ENCODE data around the gene RTP5.

RTP5 gene

DNA sequence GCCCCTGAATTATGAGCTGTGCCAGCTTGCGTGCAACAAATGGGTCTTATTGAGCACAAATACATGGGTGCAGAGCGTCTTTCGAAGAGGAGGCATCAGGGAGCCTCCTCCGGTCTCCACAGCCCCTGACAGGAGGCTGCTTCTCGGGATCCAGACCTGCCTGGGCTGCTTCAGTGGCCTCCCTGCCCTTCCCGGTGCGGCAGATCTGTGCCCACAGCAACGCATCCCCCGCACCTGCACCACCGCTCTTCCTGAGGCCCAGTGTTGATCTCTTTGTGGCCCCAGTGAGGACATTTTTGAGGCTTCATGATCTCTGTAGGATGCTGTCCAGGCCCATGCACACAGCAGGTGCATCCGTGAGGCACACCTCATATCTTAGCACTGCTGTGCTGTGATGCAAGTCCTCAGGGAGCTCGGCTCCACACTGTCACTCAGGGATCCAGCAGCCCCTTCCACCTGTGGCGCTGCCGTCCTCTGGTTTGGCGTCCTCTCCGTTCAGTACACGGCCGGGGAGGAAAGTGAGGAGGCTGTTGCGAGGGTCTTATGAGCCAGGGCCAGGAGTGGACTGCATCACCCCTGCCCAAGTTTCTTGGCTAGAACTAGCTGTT, 17.4 kb downstream of the RTP5 start:
- in situ Hi-C loops (cut with MboI; ENCODE audit: low sequenced_read_pairs) = no loop called here

DNA sequence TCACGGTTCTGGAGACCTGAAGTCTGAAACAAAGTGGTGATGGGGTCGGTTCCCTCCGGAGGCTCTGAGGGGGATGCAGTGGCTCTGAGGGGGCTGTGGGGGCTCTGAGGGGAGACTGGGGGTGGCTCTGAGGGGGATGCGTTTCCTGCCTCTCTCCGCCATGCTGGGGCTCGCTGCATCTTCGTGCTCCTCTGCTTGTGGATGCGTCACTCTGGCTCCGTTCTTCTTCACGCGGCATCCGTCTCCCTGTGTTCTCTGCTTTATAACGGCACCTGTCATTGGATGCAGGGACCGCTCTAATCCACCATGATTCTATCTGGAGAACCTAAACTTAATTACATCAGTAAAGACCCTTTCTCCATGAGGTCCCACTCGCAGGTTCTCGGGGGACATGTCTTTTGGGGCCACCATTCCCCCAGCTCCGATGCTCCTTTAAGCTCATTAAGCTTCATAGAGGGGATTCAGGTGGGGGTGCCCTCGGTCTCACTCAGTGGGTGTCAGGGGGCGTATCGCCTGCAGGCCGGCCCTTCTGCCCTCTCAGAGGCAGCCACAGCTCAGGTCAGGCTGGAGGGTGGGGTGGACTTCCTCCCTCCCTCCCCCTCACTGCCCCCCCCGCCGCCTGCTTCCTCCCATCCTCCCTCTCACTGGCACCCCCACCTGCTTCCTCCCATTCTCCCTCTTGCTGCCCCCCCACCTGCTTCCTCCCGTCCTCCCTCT, 18.4 kb downstream of the RTP5 start:
- in situ Hi-C loops (cut with MboI; ENCODE audit: low sequenced_read_pairs) = no loop called here

DNA sequence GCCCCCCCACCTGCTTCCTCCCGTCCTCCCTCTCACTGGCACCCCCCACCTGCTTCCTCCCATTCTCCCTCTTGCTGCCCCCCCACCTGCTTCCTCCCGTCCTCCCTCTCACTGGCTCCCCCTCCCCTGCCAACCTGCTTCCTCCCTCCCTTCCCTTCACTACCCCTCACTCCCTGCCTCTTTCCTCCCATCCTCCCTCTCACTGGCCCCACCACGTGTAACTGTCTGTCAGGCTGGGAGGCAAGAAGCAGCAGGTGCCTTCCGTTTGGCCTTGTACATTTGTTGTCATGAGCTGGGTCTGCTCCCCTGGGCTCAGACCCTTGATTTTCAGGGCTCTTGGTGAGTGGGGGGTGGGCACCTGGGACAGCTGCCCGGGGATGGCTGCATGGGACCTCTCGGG, 19.1 kb downstream of the RTP5 start:
- in situ Hi-C loops (cut with MboI; ENCODE audit: low sequenced_read_pairs) = no loop called here

DNA sequence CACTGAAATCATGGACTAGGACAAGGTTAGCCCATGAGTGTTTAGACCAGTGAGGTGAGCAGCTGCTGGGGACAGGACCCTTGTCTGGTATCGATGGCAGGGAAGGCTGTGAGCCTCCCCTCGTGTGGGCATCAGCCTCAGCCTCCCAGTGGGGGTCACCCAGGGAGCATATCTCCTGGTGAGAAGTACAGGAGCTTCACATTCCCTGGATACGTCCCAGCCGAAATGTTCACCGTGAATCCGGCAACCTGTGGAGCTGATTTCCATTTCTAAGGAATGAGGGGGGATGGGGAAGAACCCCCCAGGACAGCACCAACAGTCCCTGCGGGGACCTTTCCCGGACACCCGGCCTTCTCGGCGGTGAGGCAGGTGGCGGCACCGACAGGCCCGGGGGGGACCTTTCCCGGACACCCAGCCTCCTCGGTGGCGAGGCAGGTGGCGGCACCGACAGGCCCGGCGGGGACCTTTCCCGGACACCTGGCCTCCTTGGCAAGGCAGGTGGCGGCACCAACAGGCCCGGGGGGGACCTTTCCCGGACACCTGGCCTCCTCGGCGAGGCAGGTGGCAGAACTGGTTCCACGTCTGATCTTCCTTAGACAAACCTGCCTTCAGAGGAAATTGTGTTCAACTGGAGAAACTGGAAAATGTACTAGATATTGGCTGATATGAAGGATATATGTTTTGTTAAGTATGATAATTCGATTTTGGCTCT, 21.2 kb downstream of the RTP5 start:
- in situ Hi-C loops (cut with MboI; ENCODE audit: low sequenced_read_pairs) = no loop called here

DNA sequence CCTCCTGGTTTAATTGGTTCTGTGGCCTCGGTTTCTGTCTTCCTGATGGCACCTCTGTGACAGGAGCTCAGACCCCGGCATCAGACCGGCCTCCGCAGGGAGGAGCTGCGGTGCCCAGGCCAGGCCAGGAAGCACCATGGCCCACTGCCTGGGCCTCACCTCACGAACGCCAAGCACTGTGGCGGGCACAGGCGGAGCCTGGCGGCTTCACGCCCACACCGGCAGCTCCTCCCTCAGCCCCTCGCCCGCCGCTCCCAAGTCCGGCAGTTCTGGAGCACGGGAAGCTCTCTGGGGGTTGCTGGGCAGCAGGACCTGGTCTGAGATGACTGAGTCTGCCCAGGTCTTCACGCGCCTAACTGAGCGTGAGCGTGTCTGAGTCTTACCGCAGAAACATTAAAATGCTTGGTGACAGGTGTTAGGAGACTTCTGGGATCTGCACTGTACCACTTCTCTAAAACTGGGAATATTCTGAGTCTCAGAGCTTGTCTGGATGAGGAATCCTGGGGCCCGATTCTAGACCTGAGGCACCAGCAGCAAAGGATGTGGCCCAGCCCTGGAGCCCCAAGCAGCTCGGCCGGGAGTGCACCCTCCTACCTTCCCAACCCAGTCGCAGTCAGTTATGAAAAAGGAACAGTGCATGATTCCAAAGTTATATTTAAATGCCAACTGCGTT, 21.9 kb downstream of the RTP5 start:
- in situ Hi-C loops (cut with MboI; ENCODE audit: low sequenced_read_pairs) = no loop called here

DNA sequence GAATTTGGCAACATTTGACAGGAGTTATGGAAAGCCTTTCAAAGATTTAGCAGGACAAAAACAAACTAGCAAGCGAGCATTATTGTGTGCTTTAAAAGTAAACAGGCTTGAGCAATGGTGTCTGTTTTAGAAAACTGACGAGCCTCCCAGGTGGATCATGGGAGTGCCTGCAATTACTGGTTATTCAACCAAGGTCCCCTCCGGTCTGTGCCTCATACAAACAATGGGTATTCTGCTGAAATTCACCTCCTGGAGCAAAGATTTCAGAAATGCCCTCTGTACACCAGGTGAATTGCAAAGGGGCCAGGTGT, 22.4 kb downstream of the RTP5 start:
- in situ Hi-C loops (cut with MboI; ENCODE audit: low sequenced_read_pairs) = no loop called here

DNA sequence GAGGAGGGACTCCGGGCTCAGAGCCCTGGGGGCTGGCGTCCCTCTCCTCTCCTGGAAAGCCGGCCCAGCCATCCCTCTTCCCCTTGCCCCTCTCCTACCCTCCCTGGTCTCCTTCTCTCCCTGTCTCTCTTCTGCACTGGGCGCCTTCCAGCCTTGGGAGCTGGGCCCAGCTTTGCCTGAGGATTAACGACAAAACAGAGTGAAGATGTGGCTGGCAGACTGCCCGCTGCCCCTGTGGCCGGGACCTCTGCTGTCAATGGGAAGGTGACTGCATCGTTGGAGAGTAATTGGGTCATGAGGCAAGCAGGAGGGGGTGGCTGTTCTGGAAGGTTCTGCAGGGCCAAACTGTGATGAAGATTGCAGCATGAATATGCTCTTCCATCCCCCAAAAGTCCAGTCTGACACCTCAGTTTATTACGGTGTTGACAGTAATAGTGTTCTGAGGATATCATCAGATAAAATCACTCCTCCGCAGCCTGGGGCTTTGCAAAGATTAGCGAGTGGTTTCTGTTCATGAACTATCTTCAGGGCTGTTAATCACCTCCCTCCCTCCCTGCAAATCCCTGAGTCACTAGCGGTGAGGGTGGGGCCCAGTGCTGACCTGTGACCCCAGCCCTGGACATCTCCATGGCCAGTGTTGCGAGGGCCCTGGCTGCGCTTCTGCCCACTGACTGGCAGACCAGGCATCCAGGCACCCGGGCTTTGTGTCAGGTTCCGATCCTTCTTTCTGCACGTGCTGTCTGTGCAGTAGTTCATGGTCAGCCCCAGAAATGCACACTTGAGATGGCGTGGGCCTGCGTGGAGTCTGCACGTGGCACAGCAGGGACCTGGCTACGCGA, 23.0 kb downstream of the RTP5 start:
- in situ Hi-C loops (cut with MboI; ENCODE audit: low sequenced_read_pairs) = no loop called here

DNA sequence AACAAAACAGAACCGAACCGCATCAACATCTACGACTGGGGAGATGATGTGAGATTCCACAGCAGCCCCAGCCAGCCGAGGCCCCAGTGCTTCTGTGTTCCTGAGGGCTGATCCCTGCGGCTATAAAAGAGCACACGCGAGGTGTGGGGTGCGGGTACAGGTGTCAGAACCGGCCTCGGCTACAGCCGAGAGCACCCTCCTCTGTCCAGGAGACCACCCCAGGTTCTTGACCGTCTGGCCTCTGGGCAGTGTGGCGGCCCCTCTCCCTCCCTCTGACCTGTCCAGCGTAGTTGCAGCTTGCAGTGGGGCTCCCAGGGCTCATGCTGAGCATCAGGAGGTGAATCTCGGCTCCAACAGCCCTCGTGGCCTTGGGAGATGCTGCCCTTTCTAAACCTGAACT, 23.7 kb downstream of the RTP5 start:
- in situ Hi-C loops (cut with MboI; ENCODE audit: low sequenced_read_pairs) = no loop called here

DNA sequence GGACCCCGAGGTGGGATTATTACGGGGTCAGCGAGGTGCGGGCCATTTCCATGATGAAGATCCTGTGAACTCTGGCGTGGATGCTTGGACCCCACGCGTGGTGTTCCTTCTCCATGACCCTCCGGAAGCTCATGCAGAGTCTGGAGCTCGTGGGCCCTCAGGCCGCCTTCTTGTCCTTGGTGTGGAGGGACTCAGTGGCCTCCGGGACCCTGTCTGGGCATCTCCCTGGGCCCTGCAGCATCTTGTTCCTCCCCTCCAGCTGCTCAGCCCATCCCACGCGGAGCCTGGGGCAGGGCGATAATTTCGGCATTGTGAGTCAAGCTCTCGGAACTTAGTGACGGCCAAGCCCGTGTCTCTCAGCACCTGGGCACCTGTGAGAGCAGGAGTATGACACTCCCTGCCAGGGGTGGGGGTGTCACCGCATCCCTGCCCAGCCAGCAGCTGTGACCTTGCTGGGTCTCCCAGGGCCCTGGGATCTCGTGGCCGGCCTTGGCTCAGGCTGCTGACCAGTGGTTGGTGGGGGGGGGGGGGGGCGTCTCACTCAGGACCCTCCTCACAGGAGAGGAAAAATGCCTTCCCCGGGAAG, 24.6 kb downstream of the RTP5 start:
- in situ Hi-C loops (cut with MboI; ENCODE audit: low sequenced_read_pairs) = no loop called here

DNA sequence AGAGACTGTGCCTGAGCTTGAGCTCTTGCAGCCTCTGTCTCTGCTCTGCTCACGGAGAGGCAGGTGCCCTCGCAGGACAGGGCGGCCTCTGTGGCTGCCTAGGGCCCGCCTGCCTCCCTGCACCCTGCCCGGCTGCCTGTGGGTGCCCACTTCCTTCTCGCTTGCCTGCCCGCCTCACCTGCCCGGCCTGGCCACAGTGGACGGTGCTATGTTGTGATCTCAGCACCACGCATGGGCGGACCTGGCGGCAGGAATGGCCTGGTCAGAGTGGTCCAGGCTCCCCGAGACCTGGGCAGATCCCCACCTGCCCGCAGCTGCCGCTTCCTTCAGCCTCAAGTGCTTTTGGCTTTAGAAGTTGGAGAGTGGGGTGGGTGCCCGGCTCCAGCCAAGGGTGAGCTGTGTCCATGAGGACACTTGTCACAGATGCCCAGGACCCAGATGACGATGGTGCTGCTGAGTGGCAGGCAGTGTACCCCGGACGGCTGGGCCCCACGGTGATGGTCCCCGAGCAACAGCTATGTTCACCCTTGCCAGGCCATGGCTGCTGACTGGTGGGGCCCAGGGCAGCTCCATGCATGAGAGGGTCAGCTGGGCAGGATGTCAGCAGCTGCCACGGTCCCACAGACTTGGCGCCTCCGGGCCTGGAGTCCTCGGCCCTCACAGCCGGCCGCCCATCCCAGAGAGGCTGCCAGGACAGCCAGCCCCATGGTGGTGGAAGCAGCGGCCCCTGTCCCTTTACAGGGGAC, 25.3 kb downstream of the RTP5 start:
- in situ Hi-C loops (cut with MboI; ENCODE audit: low sequenced_read_pairs) = no loop called here

DNA sequence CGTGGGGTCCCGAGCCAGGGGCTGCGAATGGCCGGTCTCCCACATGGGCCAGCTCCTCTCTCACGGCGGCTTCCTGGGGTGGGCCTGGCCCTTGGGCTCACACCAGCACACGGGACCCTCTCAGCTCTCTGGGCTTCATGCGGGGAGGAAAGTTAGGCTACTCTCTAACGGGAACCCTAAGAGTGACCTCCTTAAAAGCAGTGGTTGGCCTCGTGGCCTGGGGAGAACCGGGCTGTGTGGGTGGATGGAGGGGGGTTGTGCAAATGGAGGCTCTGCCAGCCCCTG, 25.8 kb downstream of the RTP5 start:
- in situ Hi-C loops (cut with MboI; ENCODE audit: low sequenced_read_pairs) = no loop called here

DNA sequence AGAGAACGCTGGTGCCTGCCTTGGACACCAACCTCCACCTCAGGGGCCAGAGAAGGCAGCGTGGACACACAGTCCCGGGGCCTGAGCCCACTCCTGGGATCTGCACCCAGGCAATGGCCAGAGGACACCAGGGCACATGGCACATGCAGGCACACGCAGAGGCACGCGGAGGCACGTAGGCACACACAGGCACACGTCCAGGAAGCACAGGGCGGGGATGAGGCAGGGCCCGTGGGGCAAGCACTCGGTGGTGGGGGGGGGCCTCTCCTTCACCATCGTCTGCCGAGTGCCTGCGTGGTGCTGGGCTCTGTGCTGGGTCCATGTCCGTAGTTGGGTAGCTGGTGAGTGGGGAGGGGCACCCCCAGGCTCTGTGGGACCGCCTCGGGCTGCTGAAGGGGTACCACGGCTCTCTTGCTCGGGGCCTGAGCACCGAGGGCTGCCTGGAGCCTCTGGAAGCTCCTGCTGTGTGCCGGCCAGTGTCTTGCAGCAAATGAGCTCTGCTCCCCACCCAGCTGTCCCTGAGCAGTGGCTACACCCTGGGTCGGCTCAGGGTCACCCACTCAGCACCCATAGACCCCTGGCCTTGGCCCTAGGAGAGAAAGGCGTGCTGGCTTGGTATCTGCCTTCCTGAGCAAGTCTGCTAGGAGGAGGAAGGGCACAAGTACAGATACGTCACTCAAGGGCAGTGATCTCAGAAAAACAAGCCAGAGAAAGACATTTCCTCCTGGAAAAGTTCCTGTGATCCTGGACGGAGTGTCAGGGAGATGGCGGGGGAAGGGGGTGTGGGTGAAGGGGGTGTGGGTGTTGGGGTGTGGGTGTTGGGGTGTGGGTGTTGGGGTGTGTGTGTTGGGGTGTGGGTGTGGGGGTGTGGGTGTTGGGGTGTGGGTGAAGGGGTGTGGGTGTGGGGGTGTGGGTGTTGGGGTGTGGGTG, 26.4 kb downstream of the RTP5 start:
- in situ Hi-C loops (cut with MboI; ENCODE audit: low sequenced_read_pairs) = no loop called here

DNA sequence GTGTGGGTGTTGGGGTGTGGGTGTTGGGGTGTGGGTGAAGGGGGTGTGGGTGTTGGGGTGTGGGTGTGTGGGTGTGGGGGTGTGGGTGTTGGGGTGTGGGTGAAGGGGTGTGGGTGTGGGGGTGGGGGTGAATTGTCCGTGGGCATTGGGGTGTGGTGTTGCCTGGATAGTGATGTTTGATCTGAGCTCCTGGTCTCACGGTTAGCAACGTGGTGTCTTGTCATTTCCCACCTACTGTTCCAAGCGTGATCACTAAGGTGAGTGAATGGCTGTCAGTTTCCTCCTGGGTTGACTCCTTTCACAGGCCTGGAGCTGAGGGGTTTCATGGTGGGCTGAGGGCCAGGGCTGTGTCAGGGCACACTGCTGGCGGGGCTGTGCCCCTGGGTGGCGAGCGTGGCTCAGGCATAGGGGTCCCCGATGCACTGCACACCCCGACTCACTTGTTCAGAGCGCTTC, 27.2 kb downstream of the RTP5 start:
- in situ Hi-C loops (cut with MboI; ENCODE audit: low sequenced_read_pairs) = no loop called here

DNA sequence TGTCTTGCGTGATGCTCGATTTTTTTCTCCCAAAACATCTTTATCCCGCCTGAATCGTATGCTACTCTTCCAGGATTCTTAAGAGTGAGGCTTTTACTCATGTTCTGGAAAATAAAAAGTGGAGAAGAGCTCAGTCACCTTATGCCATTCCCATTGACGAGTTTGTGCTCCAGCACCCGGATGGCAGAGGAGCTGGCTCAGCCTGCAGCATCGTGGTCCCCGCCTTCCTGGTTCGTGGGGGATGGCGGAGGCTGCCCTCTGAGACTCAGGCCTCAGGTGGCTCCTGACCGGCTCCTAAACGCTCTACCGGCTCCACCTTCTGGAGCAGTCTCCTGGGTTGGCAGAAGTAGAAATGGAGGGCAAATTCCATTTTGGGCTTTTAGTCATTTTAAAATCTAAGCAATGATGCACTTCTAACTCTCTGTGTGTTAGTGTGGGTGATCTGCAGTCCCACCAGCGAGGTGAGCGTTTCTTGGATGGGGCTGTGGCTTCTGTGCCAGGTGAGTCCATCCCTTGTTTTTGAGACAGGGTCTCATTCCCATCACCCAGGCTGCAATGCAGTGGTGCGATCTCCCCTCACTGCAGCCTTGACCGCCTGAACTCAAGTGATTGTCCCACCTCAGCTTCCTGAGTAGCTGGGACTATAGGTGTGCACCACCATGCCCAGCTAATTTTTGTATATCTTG, 27.8 kb downstream of the RTP5 start:
- in situ Hi-C loops (cut with MboI; ENCODE audit: low sequenced_read_pairs) = no loop called here

DNA sequence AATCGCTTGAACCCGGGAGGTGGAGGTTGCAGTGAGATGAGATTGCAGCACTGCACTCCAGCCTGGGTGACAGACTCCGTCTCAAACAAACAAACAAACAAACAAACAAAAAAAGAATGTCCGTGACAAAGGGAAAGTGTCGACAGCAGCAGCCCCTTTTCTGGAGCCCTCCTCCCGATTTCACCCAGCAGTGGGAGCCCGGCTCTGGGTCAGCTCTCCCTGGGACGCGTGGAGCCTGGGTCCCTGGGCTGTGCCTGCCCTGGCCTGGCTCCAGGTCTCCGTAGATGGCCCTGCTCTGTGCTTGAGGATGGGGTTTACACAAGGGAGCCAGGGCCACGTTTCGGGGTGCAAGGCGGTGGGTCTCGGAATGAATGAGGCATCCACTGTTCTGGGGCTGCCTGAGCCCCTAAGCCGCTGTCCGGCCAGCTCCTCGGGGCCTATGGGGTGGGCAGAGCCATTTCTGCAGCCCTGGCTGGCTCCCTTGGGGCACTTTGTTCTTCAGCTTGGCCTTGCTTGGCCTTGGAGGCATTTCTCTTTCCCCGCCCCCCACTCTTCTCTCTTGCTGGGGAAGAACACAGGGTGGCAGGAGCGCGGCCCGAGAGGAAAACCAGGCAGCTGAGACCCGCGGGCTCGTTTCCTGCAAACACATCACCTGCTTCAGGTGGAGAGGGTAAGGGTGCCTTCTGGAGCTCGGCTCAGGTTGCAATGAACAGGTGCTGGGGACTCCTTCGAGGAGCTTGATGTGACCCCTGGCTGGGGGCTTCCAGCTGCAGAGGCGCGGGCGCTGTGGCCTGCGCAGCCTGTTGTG, 29.1 kb downstream of the RTP5 start:
- in situ Hi-C loops (cut with MboI; ENCODE audit: low sequenced_read_pairs) = no loop called here

DNA sequence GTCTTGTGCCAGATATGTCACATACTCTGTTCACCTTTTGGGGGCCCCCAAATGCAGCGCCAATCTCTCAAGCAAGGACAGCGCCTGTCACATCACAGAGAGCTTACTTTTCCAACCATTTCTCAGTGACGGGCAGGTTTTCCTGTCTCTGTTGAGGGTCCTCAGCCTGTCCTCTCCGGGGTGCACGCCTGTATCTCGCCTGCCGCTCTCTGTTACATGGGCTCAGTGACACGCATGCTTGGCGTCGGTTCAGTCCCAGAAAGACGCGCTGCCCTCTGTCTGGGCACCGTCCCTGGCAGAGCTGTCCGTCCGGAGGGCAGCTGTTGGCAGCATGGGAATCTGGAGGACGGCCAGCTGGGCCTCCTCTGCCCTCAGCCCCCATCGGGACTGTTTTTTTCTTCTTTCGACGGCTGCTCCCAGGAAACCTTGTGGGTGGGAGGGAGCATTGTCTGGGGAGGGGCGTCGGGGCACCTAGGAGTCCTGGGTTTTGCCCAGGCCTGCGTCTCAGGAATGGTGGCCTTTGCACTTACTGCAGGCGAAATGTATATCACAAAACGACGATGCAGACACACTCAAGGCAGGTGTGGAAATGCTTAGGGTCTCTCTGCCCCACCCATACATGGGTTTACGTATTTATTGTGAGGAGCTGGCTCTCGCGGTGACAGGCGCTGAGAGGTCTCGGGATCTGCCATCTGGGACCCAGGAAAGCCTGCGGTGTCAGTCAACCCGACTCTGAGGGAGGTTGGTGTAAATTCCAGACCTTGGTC, 30.9 kb downstream of the RTP5 start:
- in situ Hi-C loops (cut with MboI; ENCODE audit: low sequenced_read_pairs) = no loop called here

DNA sequence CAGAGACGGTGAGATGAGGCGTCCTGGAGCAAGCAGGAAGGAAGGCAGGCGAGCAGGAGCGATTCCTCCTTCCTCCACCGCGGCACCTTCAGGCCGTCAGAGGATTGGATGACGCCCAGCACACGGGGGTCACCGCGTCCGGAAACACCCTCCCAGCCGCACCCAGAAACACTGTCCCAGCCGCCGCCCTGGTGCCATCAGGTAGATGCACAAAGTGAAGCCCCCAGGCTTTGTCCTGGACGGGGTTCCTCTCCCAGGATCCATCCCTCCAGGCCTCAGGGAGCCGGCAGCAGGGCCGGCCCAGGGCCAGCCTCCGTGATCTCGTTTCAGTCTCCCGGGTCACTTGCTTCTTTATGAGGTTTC, 31.5 kb downstream of the RTP5 start:
- in situ Hi-C loops (cut with MboI; ENCODE audit: low sequenced_read_pairs) = no loop called here

Measured in hTERT RPE-1 (cell line).